Neural cell (in vitro differentiated cells): ENCODE results near the gene FHOD3. TPM values are rescaled to one million over a fixed set of nuclear protein-coding genes. Genes with fewer than 3 reads are reported as not detected.

Experiments used
- H2AFZ ChIP-seq: fragments of 200-600, 300-800 bp; sonication (generic), shearing (Covaris generic); 2 replicates; pipeline ENCODE4 v1.6.0; 2014; ENCODE audit warnings: low read depth, mild to moderate bottlenecking, antibody characterized with exemption, low read length, moderate library complexity
- H3F3A ChIP-seq: fragments of 200-600 bp; shearing (Covaris generic); 2 replicates; pipeline ENCODE4 v1.6.1; 2016; ENCODE audit warnings: mild to moderate bottlenecking, moderate library complexity, mixed read lengths, antibody characterized with exemption, low read length; ENCODE audit not compliant: insufficient read depth, poor library complexity, severe bottlenecking
- H3K27ac ChIP-seq: fragments of 200-600, 300-800 bp; sonication (generic), shearing (Covaris generic); 2 replicates; pipeline ENCODE4 v1.5.1; 2014; ENCODE audit warnings: mild to moderate bottlenecking, low read length, moderate library complexity
- H3K27me3 ChIP-seq: fragments of 300-800, 200-600 bp; sonication (generic), shearing (Covaris generic); 2 replicates; pipeline ENCODE4 v1.6.0; 2014; ENCODE audit warnings: mild to moderate bottlenecking, low read depth, low read length, moderate library complexity; ENCODE audit not compliant: insufficient read depth
- H3K36me3 ChIP-seq: fragments of 300-800, 200-600 bp; sonication (generic), shearing (Covaris generic); 2 replicates; pipeline ENCODE4 v1.5.1; 2014; ENCODE audit warnings: mild to moderate bottlenecking, antibody characterized with exemption, low read length, moderate library complexity; ENCODE audit not compliant: insufficient read depth
- H3K4me2 ChIP-seq: fragments of 300-800, 200-600 bp; sonication (generic), shearing (Covaris generic); 2 replicates; pipeline ENCODE4 v1.6.0; 2014; ENCODE audit warnings: mild to moderate bottlenecking, low read length
- H3K4me3 ChIP-seq: fragments of 300-800, 200-600 bp; sonication (generic), shearing (Covaris generic); 2 replicates; pipeline ENCODE4 v1.5.1; 2014; ENCODE audit warnings: mild to moderate bottlenecking, low read length, moderate library complexity
- H3K79me2 ChIP-seq: fragments of 200-600 bp; shearing (Covaris generic); replicated peaks from 2 replicates; pipeline ENCODE4 v1.6.0; 2014; ENCODE audit warnings: mild to moderate bottlenecking, low read length, moderate library complexity; ENCODE audit not compliant: insufficient read depth
- H3K9ac ChIP-seq: fragments of 300-800, 200-600 bp; sonication (generic), shearing (Covaris generic); 2 replicates; pipeline ENCODE4 v1.6.1; 2016; ENCODE audit warnings: mild to moderate bottlenecking, low read length, mixed read lengths
- H3K9me2 ChIP-seq: fragments of 200-600 bp; shearing (Covaris generic); 2 replicates; pipeline ENCODE4 v1.6.1; 2016; ENCODE audit warnings: mild to moderate bottlenecking, low read length, mixed read lengths; ENCODE audit not compliant: insufficient read depth
- H3K9me3 ChIP-seq: fragments of 200-600, 300-800 bp; sonication (generic), shearing (Covaris generic); 2 replicates; pipeline ENCODE4 v1.6.1; 2016; ENCODE audit warnings: mild to moderate bottlenecking, mixed run types, low read length, moderate library complexity, mixed read lengths
- H4K20me1 ChIP-seq: fragments of 200-600 bp; shearing (Covaris generic); 2 replicates; pipeline ENCODE4 v1.6.1; 2016; ENCODE audit warnings: mild to moderate bottlenecking, mixed run types; ENCODE audit not compliant: insufficient read depth
- CTCF ChIP-seq: fragments of 450-650 bp; IDR thresholded peaks from 2 replicates; pipeline ENCODE4 v1.5.1; 2014; ENCODE audit warnings: antibody characterized with exemption, mild to moderate bottlenecking, moderate library complexity; ENCODE audit not compliant: poor library complexity, severe bottlenecking
- EZH2 ChIP-seq: fragments of 200-600, 300-800 bp; shearing (Covaris generic), sonication (generic); IDR thresholded peaks from 2 replicates; pipeline ENCODE4 v1.6.1; 2014; ENCODE audit warnings: antibody characterized with exemption, low read length, borderline replicate concordance, mild to moderate bottlenecking; ENCODE audit not compliant: insufficient read depth, poor library complexity, severe bottlenecking
- MXI1 ChIP-seq: fragments of 450-650 bp; conservative IDR thresholded peaks from 2 replicates; pipeline ENCODE4 v1.6.1; 2014; ENCODE audit warnings: antibody characterized with exemption, mild to moderate bottlenecking; ENCODE audit not compliant: poor library complexity, severe bottlenecking
- POLR2AphosphoS5 ChIP-seq: IDR thresholded peaks from 2 replicates; pipeline ENCODE4 v1.6.1; 2012
- RAD21 ChIP-seq: fragments of 450-650 bp; conservative IDR thresholded peaks from 2 replicates; pipeline ENCODE4 v1.6.1; 2014; ENCODE audit warnings: antibody characterized with exemption, mild to moderate bottlenecking, moderate library complexity
- REST ChIP-seq: IDR thresholded peaks from 2 replicates; pipeline ENCODE4 v1.6.1; 2012; ENCODE audit warnings: borderline replicate concordance
- SMC3 ChIP-seq: fragments of 450-650 bp; conservative IDR thresholded peaks from 2 replicates; pipeline ENCODE4 v1.6.1; 2014; ENCODE audit warnings: antibody characterized with exemption, mild to moderate bottlenecking, moderate library complexity; ENCODE audit not compliant: poor library complexity
- polyA plus RNA-seq: library from polyadenylated mRNA; depleted of rRNA; stranded (reverse); fragments of >200 nt; gene quantifications from 2 replicates; pipeline ENCODE4 v1.2.3, GENCODE V29; 2014

The FHOD3 gene
- polyA plus RNA-seq, 1 donor from 2014 or later = 19.4 TPM

GRCh38 chr18:36279001-36279400, 18.5 kb upstream of the FHOD3 start:
- Histone ChIP-seq H3F3A (no peaks in the 10 kb centered on the region), H3K36me3 (no peaks in the 10 kb centered on the region), H4K20me1 (no peaks in the 10 kb centered on the region), H3K4me2 (no peak overlapping the region), H3K27ac (no peak overlapping the region), H3K79me2 (no peaks in the 10 kb centered on the region), H3K9ac (no peak overlapping the region), H3K27me3 (no peaks in the 10 kb centered on the region), H2AFZ (no peak overlapping the region), H3K9me2 (no peaks in the 10 kb centered on the region), H3K9me3 (no peaks in the 10 kb centered on the region), H3K4me3 (no peak overlapping the region)
- TF ChIP-seq MXI1 (no peak), CTCF (no peak), EZH2 (no peak)

- no peaks in the 10 kb centered on the region for H3K9me2 ChIP-seq
- H3K9me3 ChIP-seq = no peaks in the 10 kb centered on the region
- H3K27ac ChIP-seq = no peak overlapping the region
- no peak overlapping the region for H3K9ac ChIP-seq
- TF ChIP-seq CTCF (no peak), EZH2 (no peak), RAD21 (no peak), REST (no peak), POLR2AphosphoS5 (no peak), SMC3 (no peak), MXI1 (no peak)
- H3K4me3 ChIP-seq = no peak overlapping the region
- no peaks in the 10 kb centered on the region for H3K27me3 ChIP-seq
- no peaks in the 10 kb centered on the region for H3K36me3 ChIP-seq
- no peaks in the 10 kb centered on the region for H3F3A ChIP-seq
- no peak overlapping the region for H3K4me2 ChIP-seq
- H2AFZ ChIP-seq = no peak overlapping the region
- no peaks in the 10 kb centered on the region for H4K20me1 ChIP-seq
- H3K79me2 ChIP-seq = no peaks in the 10 kb centered on the region
Measured at GRCh38 chr18:36281936-36282335, 15.6 kb upstream of the FHOD3 start.
